HG02623 (cell line): ENCODE data around the gene MCC.

Experiments used
- ATAC-seq: cut with Tn5 transposase; IDR thresholded peaks from one replicate; pipeline ENCODE4 v1.9.1; 2021; ENCODE audit warnings: moderate library complexity; ENCODE audit not compliant: unreplicated experiment

MCC gene

DNA sequence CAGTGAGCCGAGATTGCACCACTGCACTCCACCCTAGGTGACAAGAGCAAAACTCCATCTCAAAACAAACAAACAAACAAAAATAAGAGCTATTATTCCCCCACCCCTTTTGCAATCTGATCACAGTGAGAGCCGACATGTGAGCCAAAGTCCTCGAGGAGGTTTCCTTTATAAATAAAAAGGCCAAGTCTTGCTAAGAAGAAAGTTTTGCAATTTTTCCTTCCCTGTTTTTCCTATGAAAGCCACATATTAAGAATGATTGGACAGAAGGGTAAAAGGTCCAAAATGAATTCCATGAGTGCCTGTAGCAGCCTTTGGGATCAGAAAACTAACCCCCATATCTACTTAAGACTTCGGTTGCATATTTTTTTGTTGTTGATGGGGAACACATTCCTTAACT lies 233.1 kb downstream of the MCC start:
- ATAC-seq = no peak

DNA sequence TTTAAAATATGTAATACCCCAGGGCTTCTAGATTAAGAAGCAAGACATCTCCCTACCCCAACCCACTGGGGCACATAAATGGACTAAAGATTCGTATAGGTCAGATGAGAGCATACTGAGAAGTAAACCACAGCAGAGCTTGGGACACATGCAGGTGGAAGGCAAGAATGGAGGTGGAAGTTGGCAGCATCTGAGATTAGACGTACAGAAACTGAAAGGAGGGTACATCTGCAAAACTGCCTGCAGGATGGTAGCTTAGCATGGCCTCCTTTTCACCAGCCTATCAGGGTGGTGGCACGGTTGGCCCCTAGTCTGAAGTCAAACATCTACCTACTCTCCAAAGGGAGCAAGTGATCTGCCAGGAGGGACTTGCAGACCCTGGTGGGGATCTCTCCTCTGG lies 235.2 kb downstream of the MCC start:
- ATAC-seq = no peak

DNA sequence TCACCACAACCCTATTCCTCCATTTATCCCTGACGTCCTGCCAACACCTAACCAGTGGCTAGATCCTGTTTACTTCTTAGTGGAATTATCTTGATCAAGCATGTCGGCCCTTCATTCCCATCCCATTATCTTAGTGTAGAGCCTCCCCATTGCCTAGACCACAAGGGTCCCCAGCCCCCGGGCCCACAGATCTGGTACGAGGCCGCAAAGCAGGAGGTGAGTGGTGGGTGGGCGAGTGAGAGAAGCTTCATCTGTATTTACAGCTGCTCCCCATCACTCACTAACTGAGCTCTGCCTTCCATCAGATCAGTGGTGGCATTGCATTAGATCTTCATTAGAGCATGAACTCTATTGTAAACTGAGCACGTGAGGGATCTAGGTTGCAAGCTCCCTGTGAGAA lies 236.2 kb downstream of the MCC start:
- no peak for ATAC-seq

DNA sequence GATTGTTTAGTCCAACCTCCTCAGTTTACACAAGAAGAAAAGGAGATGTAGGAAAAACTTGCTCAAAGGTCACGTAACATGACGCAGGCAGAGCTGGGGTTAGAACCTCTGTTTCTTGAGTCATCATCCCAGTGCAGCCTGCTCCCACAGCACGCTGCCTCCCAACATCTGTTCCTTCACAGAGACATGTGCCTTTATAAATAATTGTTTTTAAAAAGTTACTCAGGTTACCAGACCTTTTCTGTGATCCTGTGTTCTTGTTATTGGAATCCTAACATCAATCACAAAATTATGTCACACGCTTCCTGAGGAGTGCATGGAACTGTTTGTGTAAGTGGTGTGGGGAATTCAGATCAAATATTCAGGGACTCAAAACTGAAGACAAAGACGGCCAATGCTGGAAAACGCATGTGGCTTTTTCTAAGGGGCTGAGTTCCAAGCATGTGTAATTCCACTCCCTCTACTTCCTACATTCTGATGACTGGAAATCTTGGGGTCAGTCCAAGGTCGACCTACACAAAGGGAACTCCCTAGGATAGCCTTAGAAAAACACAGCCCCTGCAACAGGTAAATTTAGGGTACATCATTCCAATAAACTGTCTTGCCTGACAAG lies 237.8 kb downstream of the MCC start:
- no peak for ATAC-seq

DNA sequence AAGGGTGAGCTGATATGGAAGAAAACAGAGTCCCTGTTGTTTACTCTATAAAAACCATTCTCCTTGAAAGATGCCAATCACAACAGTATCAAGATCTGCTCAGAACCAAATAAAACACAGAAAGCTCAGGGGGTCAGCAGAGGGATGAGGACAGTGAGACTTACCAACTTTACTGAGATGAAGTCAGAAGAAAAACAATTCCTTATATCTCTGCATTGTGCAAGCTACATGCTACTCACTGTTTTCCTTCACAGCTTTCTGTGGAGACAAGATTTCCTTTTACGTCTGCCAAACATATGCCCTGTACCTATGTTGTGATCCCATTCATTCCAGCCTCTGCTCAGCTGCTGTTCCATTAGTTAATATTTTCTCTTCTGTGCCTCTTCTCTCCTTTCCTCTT lies 239.0 kb downstream of the MCC start:
- no peak for ATAC-seq

DNA sequence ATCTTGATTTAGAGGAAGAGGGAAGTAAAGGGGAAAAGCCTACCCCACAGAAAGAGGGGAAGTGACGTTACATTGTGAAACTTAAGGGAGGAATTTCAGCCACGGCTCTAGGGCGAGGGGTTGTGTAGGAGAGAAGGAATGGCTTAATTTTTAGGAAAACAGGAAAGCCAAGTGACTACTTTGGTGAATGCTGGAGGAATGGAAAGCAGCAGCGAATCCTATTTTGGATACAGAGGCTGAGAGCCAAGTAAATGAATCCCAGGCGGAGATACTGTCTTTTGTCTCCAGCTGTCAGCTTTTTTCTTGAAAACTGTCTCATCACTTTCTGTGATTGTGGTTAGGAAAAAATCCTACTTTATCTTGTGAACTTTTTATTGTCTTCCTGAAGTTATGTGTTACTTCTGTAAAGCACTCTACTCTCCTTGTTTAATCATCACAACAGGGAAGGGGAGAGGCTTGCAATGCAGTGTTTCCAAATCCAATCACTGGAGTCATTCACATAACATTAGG lies 241.8 kb downstream of the MCC start:
- ATAC-seq = no peak

DNA sequence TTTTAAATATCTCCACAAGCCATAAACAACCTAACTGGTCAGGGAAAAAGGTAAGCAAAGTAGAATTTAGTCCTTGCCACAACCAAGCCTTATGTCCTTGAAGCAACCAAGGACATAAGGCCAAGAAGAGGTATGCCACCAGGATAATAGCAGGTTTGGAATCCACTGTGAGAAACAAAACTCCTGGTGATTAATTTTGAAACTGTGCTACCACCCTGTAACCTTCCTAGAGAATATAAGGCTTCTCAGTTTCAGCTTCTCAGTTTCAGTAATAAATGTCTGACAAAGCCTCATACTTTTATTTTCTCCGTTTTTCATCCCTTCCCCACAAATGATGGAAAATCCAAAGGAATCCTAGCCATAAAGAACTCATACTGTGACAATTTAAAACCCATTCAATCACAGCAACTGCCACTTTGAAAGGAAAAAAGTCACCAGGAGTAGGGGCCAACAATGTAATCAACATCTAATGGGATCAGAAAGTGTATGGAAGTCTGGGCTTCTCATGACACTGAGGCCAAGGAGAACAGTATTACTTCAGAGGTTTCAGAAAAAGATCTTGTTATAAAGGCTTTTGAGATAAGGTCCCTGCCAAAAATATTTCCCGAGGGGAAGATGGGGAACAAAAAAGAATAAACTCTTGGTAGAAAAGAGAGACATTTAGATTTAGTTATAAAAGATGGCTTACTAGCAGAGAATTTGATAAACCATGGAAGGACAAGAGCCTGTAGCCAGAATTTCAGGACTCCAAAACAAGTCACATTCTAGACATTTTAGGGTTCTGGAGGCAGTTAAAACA lies 242.6 kb downstream of the MCC start:
- no peak for ATAC-seq

DNA sequence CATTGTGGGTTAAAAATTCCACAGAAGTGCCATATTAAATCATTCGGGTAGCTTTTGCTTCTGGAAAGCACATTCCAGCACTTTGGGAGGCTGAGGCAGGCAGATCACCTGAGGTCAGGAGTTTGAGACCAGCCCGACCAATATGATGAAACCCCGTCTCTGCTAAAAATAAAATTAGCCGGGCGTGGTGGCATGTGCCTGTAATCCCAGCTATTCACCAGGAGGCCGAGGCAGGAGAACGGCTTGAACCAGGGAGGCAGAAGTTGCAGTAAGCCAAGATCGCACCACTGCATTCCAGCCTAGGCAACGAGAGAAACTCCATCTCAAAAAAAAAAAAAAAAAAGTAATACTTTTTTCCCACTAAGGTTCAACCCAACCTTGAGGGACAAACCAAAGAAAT lies 243.3 kb downstream of the MCC start:
- no peak for ATAC-seq

DNA sequence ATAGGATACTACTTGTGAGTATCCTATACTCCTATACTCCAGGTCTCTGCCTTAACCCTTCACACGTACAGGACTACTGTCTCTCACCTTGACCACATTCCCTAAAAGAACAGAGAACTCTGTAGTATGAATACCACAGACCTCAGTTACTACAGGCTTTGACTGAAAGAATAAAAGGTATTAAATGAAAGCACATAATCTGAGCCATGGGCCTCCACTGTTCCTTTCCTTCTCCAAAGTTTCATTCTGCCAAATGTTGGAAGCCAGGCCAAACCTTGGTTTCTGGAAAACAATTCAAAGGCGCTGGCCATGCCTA lies 244.9 kb downstream of the MCC start:
- ATAC-seq = no peak

DNA sequence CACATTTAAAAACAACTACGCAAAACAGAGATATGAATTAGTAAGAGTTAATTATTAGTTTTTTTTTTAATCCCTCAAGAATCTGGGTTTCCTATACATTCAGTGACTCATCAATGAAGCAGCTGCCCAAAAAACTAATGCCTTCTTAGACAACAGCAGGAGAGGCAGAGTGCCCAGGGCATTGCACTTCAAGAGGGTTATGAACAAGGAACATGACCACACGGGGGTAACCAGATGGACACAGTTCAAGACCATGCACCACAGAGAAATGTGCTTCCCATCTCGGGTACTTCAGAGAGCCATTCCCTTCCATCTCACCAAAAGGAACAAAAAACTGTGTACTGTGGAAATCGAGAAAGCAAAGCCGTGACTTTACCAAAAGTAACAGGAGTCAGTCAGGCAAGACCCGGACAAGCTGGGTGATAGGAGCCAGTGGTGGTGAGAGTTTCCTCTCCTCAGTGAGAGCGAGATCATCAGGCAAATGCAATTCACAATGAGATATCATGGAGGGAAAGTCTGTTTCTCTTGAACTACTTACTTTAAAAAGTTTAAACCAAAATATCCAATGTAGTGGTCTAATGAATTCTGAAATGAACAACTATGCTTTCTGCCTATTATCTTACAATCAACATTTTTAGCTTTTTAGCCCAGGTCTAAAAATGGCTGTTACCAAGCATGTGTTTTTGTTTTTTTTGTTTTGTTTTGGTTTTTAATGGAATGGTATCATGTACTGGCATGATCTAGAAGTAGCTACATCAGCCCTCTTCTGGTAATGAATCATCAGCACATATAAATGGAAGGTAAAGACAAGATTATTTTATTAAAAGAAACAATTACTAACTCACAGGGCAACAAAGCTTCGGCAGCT lies 245.5 kb downstream of the MCC start:
- ATAC-seq = no peak

DNA sequence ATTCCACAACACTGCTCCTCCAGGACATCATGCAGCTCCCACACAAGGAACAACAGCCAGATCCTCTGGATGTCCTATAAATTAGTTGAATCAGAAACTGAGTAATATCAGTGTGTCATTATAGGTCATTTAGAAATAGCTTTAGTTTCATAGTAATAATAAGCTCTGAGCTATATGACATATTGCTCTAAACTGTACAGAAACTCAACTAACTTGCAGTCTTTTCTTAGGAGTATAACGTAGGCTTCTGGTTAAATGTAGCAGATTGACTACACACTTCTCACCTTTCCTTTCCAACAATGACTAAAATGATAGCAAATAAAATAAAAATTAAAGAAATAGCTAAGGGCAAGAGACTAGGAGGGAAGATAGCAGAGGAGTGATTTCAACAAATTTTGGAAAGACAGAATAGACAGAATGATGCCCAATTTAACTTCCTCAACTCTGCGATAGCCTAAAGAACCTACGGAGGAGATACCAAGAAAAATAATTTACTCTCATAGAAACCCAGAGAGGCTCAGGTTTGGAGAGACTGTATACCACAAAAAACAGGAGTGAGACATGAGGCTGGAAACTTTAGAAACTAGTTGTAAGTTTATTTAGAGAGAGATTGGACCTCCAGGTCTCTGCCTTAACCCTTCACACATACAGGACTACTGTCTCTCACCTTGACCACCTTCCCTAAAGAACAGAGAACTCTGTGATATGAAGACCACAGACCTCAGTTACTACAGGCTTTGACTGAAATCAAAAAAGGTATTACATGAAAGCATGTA lies 247.1 kb downstream of the MCC start:
- no peak for ATAC-seq

DNA sequence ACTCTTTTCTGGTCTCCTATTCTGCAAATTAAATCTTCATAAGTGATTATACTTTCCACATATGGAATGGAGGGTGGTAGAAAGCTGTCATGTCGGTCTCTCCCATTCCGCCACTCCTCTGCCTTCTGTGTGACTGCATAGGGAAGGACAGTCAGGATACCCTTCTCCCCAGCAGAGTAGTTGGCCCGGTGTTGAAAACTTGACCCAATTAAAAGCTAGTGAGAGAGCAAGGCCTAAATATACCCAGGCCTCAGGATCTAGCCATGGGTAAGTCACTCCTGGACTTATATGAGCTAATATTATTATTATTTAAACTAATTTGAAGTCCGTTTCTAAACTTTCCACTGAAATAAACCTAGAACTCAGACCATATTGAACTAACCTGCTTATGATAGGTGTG lies 248.2 kb downstream of the MCC start:
- no peak for ATAC-seq

DNA sequence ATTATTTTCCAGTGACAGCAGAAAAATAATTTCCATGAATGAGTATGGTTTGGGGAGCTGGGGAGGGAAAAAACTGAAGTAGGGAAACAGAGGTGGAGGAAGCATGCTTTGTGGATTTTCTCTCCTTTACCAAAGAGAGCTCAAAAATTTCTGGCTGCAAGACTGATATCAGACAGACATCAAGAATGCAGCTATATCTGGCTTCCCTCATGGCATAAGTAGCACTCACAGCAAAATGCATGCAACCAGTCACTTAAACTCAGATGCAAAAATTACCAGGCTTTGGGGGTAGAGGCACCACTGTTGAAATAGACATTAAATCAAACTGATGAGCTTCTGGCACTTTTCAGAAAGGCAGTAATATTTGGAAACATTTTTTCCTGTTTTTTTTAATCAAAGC lies 250.4 kb downstream of the MCC start:
- ATAC-seq = no peak

DNA sequence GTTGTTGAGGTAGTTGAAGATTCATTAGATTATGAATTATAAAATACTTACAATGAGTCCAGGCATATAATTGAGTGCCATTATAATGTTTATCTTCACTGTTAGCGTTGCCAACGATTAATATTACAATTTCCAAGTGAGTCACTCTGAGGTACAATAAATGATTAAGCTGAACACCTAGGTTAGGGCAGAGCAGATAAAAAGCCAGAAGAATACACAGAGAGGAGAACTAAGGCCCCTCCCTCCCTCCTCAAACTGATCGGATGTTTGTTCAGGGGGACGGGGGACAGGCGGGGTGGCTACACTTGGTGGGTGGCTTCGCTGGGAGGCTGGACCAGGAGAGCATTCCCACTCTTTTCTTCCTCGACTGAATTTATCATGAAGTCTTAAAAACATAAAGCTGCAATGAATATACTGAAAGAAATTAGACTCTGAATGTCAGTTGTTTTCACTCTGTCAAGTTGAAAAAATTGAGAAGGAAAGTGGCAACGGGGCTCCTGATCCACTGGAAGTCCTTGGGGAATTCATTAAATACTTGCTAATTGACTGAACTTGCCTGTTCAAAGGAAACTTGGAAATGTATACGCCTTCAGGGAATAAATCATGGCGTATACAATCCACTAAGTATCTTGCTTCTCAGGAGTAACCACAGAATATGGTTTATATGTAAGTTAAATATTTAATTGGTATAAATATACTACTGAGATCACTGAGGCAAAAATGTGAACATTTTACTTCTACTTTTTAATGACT lies 251.5 kb downstream of the MCC start:
- ATAC-seq = no peak

DNA sequence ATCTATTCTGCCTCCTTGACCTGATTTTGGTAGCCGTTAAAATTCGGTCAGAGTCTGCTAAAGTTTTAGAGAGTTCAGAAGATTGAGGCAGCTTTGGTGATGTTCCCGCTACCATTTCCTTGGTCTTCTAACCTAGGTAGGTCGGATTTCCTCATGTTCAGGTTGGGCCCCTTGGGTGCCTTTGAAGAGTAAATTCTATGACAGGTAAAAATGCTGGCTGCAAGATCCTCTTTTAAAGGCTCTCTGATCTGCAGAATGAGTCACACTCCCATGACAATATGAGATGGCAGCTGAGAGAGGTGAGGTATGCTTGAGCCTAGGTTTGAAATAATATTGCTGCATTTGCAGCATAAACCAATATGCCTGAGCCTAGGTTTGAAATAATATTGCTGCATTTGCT lies 252.4 kb downstream of the MCC start:
- ATAC-seq = no peak

DNA sequence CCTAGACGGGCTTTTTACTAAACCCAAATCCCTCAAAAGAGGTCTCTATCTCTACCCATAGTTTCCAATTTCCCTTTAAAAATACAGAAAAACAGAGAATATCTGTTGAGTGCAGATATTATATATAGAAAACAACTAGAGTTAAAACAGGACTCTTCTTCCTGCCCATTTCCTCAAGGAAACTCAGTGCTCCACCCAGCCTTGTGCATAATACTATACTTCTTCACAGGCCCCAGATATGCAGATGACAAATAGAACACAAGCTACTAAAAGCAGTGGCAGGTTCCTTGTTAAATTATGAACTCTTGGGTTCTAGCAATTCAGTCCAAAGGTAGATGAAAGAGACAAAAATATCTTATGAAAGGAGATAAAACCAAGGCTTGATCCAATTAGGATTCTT lies 253.7 kb downstream of the MCC start:
- ATAC-seq = no peak

DNA sequence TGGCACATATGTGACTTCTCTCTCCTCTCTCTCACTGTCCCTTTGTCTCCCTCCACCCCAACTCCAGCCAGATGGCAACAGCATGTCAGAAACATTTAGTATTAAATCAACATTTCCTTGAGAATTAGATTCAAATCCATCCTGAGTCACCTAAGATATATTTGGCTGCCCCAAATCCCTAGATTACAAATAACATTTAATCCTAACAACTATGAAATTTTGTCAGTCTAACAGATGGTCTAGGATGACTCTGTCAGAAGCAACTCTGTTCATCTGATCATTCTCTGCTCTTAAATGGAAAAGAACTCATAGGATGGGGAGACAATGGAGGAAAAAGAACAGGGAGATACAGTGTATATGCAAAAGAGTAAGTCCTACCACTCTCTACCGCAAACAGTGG lies 254.6 kb downstream of the MCC start:
- no peak for ATAC-seq

DNA sequence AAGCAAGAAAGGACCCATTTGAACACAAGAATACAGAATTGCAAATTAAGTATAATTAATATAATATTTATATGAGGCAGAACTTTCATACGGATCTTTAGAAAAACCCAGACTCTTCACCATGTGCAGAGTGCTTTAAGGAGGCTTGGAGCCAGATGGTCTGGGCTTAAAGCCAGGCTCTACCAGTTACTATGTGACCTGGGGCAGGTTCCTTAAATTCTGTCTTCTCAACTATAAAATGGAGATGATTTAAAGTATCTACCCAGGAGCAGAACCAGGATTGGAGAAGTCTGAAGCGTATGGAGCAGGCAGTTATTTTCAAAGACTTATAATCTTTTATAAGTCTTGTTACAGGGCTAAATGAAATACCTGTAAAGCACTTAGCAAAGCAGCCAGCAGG lies 255.6 kb downstream of the MCC start:
- ATAC-seq = no peak

DNA sequence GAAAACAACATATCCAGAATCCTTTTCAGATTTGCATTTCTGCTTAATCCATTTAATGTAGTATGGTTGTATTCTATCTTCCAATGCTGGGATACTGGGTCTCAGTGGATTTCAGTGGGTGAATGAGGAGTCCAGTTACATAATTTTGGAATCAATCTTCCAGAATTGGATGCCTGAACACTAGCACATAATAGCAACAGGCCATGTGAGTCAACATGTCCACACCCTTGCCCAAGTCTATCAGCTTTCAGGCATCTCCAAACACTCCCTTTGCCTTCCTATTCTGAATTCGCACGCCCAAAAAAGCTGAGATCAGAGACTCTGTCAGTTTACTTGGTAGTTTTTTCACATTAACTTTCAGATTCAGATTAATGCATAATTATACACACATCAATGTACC lies 256.0 kb downstream of the MCC start:
- no peak for ATAC-seq

DNA sequence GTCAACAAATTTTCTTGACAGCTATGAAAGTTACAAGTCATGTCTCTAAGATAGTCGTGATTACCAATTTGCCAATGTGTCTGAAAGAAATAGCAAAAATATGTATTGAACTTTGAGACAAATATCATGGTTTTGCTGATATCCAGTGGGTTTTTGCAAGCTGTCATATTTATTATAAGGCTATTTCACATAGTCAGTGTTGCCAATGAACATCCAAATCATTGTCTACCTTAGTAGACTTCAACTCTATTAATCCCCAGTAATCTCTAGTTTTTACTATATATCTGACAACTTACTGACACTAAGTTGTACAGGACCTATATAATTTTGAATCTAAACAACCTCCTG lies 256.6 kb downstream of the MCC start:
- no peak for ATAC-seq
